BLaER1 (cell line): ENCODE results near the gene DSTN.

Experiments
- H3K27ac ChIP-seq: shearing (Covaris generic); formaldehyde crosslinking; 2 replicates; pipeline ENCODE4 v1.8.1; 2022
- H3K27me3 ChIP-seq: shearing (Covaris generic); formaldehyde crosslinking; 2 replicates; pipeline ENCODE4 v1.8.1; 2022
- H3K36me3 ChIP-seq: shearing (Covaris generic); formaldehyde crosslinking; 2 replicates; pipeline ENCODE4 v1.8.1; 2022
- H3K4me1 ChIP-seq: shearing (Covaris generic); formaldehyde crosslinking; 2 replicates; pipeline ENCODE4 v1.8.1; 2022
- H3K4me2 ChIP-seq: shearing (Covaris generic); formaldehyde crosslinking; 2 replicates; pipeline ENCODE4 v1.8.1; 2022
- H3K4me3 ChIP-seq: shearing (Covaris generic); formaldehyde crosslinking; 2 replicates; pipeline ENCODE4 v1.8.1; 2022
- H3K9ac ChIP-seq: shearing (Covaris generic); formaldehyde crosslinking; 2 replicates; pipeline ENCODE4 v1.8.1; 2022
- H3K9me3 ChIP-seq: shearing (Covaris generic); formaldehyde crosslinking; 2 replicates; pipeline ENCODE4 v1.8.1; 2022
- H4K20me1 ChIP-seq: shearing (Covaris generic); formaldehyde crosslinking; 2 replicates; pipeline ENCODE4 v1.8.1; 2022
- Cebpa-rat ChIP-seq: shearing (Covaris generic); IDR thresholded peaks from 2 replicates; pipeline ENCODE4 v1.8.1; 2022

Gene DSTN

DNA sequence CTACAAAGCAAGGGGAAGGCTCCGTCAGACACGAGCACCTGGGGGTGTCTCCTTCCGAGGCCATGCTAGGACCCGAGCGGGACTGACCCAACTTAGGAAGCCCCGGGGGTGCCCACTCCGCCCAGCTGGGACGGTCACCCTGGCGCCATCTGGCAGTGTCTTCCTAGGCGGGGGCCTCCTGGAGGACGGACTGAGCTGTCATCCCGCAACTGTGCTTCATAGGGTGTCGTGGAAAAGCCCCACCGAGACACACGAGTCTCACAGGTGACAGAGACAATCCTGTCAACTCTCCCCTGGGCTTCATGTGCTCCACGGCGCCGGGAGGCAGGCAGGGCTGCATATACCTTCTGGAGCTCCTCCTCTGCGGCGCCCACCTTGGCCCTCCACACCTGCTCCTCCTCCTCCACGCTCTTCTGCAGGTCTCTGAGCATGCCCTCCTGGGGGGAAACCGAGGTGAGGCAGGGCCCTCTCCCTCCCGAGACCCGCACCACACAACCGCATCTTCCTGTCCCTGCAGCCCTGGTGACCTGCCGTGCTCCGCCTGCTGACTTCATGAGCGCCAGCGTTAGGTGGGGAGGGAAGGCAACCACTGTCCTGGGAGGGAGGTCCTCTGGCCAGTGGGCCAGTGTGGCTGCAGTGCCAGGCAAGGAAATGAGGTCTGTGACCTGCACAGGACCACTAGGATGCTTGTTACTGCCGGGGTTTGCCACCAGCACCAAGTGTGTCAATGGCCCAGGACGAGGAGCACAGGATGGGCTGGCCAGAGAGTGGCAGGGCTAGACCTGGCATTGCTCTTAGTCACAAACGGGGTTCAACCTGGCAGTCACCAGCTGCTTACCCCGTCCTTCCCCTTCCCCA lies 50.7 kb downstream of the DSTN start:
- Histone ChIP-seq H3K36me3 (peaks cover 84% of the 10 kb centered on the region), H3K9me3 (no peaks in the 10 kb centered on the region), H3K27me3 (no peaks in the 10 kb centered on the region), H3K9ac (0 out of 2 replicates have a peak overlapping the region, but pooled peaks have one; percentile 69), H4K20me1 (peaks cover 36% of the 10 kb centered on the region), H3K4me3 (no peak overlapping the region), H3K27ac (0 out of 2 replicates have a peak overlapping the region, but pooled peaks have one; percentile 33), H3K4me1 (peaks cover 100% of the 10 kb centered on the region), H3K4me2 (peak overlapping the region; percentile 93)
- TF ChIP-seq Cebpa-rat = no peak

DNA sequence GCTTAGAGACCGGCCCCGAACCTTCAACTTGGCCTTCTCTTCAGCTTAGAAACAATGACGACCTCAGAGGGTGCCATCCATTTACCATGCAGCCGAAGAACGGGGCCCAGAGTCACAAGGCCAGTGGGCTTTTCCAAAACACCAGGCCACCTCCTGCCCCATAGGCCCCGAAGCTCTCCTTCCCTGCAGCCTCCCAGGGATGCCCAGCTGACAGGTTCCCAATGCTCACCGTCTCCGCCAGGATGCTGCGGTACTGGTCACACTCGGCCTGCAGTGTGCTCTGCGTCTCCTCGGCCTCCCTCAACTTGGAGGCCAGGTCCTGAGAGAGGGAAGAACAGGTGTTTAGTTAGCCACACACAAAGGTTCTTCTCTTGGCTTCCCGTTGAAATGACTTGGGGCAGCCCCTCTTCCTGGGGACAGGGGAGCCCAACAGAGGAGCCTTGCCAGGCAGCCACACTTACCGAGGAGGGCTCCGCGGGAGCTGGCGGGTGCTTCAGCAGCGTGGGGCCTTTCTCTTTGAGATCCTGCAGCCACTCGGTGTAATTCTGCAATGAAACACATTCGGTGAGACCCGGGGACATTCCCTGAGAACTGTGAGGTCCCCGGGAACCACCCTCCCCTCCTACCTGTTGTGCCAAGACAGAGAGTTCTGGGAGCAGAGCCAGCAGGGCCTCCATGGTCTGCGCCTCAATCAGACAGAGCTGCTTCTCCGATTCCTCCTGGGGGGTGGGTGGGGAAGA lies 51.5 kb downstream of the DSTN start:
- H3K27ac ChIP-seq = peak overlapping the region; percentile 78
- peak overlapping the region; percentile 93 for H3K4me2 ChIP-seq
- H3K4me1 ChIP-seq = peaks cover 92% of the 10 kb centered on the region
- peak overlapping the region; percentile 69; the same call in 1 of the 2 replicates for H3K9ac ChIP-seq
- no peaks in the 10 kb centered on the region for H3K27me3 ChIP-seq
- H4K20me1 ChIP-seq = peaks cover 39% of the 10 kb centered on the region
- no peak overlapping the region for H3K4me3 ChIP-seq
- TF ChIP-seq Cebpa-rat = no peak
- no peaks in the 10 kb centered on the region for H3K9me3 ChIP-seq
- H3K36me3 ChIP-seq = peaks cover 92% of the 10 kb centered on the region

DNA sequence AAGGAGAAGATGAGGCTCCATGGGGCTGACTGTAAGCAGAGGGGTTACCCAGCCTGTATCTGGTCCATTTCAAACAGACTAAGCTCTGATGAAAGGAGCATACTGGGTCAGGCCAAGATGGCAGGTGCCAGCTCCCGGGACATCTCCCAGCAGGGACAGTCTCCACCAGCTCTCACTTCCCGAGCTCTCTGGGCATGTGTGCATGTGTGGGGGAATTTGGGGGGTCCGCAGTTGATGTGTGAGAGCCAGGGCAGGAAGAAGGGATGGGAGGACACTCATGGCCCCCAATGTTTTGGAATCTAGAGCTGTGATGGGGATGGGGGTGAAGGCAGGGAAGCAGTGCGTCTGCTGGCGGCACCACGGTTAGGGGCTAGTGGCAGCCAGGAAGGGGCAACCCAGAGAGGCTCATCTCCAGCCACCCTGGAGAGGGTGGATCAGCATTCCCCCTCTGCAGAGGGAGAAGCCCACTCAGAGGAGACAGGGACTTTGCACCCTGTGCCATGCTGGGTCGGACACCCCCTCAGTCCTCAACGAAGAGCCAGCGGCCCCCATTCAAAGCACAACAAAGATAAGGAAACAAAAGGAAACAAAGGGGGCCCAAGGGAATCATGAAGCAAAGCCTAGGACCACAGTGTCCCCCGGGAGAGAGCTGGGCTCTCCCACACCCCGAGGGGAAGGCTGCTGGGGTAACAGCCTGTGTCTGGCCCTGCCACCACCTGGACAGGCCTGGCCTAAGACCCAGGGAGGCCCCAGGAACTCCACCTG lies 52.4 kb downstream of the DSTN start:
- Histone ChIP-seq H3K36me3 (peaks cover 96% of the 10 kb centered on the region), H4K20me1 (peaks cover 46% of the 10 kb centered on the region), H3K4me3 (peak overlapping the region; percentile 34; the same call in 1 of the 2 replicates), H3K9me3 (no peaks in the 10 kb centered on the region), H3K4me2 (peak overlapping the region; percentile 93), H3K27ac (peak overlapping the region; percentile 78), H3K9ac (peak overlapping the region; percentile 69), H3K27me3 (no peaks in the 10 kb centered on the region), H3K4me1 (peaks cover 83% of the 10 kb centered on the region)
- no peak for TF ChIP-seq Cebpa-rat

DNA sequence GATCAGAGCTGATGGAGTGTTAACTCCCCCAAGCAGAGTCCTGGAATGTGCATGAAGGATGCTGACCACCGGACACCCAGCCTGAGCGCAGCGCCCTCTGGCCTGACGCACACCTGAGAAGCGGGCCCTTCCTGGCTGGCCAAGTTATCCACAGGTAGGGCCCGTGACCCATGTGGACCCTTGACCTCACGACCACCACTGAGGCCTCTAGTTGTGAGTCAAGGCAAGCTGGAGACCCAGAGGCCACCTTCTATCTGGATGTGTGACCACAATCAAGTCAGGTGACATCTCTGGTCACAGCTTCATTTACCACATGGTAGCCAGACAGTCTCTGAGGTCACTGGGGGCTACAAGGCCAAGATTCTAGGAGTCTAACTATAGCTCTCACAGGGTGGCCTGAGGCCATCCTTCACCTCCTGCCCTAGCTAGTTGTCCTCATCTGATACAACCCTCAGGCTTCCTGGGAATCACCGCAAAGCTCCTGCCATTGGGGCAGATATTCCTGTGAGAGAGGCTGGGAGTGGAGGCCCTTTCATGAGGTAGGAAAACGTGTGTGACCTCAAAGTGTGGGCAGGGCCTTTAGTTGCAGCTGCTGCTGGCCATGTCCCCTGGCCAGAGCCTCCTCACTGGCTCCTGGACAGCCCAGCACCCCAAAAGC lies 53.1 kb downstream of the DSTN start:
- Histone ChIP-seq H3K36me3 (peaks cover 100% of the 10 kb centered on the region), H3K4me2 (peak overlapping the region; percentile 93), H4K20me1 (peaks cover 48% of the 10 kb centered on the region), H3K4me3 (peak overlapping the region; percentile 34; the same call in 1 of the 2 replicates), H3K27ac (peak overlapping the region; percentile 78), H3K4me1 (peaks cover 83% of the 10 kb centered on the region), H3K27me3 (no peaks in the 10 kb centered on the region), H3K9me3 (no peaks in the 10 kb centered on the region), H3K9ac (peak overlapping the region; percentile 69; the same call in 1 of the 2 replicates)
- no peak for TF ChIP-seq Cebpa-rat

DNA sequence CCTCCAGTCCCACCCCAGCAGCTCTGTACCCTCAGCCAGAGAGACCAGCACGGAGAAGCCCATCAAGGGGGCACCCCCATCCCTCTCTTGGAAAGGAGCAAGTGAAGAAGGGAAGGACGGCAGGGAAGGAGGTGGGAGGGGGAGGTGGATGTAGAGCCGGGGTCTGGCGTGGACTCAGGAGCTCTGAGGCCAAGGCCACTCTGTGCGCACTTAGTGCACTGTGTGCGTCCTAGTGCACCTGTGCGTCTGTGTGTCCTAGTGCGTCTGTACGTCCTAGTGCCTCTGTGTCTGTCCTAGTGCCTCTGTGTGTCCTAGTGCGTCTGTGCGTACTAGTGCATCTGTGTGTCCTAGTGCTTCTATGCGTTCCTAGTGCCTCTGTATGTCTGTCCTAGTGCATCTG lies 54.2 kb downstream of the DSTN start:
- no peaks in the 10 kb centered on the region for H3K27me3 ChIP-seq
- peak overlapping the region; percentile 51; the same call in 1 of the 2 replicates for H3K9ac ChIP-seq
- H3K9me3 ChIP-seq = no peaks in the 10 kb centered on the region
- peak overlapping the region; percentile 78 for H3K27ac ChIP-seq
- peaks cover 51% of the 10 kb centered on the region for H4K20me1 ChIP-seq
- no peak for TF ChIP-seq Cebpa-rat
- H3K4me2 ChIP-seq = peak overlapping the region; percentile 93
- H3K4me1 ChIP-seq = peaks cover 83% of the 10 kb centered on the region
- H3K36me3 ChIP-seq = peaks cover 100% of the 10 kb centered on the region
- no peak overlapping the region for H3K4me3 ChIP-seq

DNA sequence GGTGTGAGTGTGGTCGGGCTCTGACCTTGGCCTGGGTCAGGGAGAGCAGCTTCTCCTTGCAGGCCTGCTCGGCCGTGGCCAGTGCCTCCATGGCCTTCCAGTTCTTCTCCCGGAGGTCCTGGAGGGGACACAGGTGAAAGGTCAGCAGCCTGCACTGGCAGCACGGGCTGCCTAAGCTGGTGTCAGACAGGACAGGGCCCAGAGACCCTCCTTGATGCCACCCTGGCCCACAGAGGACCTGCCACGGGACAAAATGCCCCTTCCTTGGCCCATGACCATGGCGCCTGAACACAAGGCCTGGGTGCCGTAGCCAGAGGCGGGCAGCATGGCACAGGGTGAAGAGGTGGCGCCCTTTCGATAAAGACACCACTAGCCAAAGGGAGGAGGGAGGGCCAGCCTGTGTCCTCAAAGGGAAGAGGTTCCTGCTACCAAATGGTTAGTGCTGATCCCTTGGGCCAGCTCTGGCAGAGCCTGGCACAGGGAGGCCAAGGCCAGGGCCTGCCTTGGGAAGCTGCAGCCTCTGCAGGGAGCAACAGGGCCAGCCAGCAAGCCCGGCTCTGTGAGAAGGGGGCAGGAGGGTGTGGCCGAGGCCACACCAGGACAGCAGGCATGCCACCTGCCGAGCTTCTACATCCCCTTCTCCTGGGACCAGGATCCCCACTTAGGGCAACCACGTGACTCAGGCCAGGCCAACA lies 54.8 kb downstream of the DSTN start:
- Histone ChIP-seq H3K27ac (peak overlapping the region; percentile 78), H3K9me3 (no peaks in the 10 kb centered on the region), H4K20me1 (peaks cover 48% of the 10 kb centered on the region), H3K27me3 (no peaks in the 10 kb centered on the region), H3K4me2 (peak overlapping the region; percentile 93), H3K9ac (peak overlapping the region; percentile 51), H3K36me3 (peaks cover 100% of the 10 kb centered on the region), H3K4me1 (peaks cover 77% of the 10 kb centered on the region), H3K4me3 (no peak overlapping the region)
- TF ChIP-seq Cebpa-rat = no peak

DNA sequence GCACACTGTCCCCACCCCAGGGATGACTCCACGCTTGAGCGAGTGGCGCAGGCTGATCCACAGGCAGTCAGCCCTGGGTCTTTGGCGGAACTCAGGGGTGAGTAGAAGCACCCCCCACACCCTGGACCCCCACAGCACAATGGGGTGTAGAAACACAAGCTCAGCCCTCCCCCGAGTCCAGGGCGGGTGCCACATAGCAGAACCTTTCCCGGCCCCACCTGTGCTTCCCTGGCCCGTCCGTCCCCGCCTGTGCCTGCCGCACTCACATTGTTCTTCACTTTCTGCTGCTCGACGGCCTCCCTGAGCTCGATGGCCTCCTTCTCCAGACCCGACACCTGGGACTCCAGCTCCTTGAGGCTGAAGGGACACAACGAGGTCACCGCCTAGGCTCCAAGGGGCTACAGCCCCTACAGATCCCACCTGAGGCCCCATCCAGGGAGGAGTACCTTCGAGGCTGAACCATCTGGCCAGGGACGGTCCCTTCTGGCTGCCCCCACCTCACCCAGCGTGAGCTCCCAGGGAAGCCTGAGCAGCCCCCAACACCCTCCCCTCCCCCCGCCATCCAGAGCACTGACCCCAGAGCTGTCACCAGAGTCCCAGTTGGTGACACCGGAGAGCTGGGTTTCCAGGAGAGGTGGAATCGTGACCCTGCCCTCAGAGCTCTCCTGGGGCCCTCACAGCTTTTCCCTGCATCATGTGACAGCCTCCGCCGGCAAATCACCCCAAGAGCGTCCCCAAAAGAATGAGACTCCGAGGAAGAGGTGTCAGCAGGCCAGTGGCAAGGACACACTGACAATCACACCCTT lies 55.6 kb downstream of the DSTN start:
- H3K9me3 ChIP-seq = no peaks in the 10 kb centered on the region
- no peak for TF ChIP-seq Cebpa-rat
- H3K36me3 ChIP-seq = peaks cover 100% of the 10 kb centered on the region
- H3K27me3 ChIP-seq = no peaks in the 10 kb centered on the region
- peaks cover 70% of the 10 kb centered on the region for H3K4me1 ChIP-seq
- peak overlapping the region; percentile 78 for H3K27ac ChIP-seq
- peak overlapping the region; percentile 93 for H3K4me2 ChIP-seq
- H3K4me3 ChIP-seq = no peak overlapping the region
- H4K20me1 ChIP-seq = peaks cover 51% of the 10 kb centered on the region
- peak overlapping the region; percentile 51 for H3K9ac ChIP-seq
